ENCODE results near the gene ICE1. TPM values are rescaled to one million over a fixed set of nuclear protein-coding genes. Genes with fewer than 3 reads are reported as not detected.
"Not testable (repeated sequence)": the region's sequence is repeated elsewhere in the genome, so short reads cannot be mapped to it uniquely, and the experiment has no call there.

ICE1 gene
- total RNA-seq, 1 donor from 2014 or later = 37.8 TPM

GRCh38 chr5:5384660-5385330, 37.7 kb upstream of the ICE1 start:
- TF ChIP-seq CTCF (conservative IDR thresholded peaks at IDR 0.05) = no peak
- H3K9me3 Mint-ChIP-seq = no peaks in the 10 kb centered on the region
- H3K36me3 Mint-ChIP-seq = peaks cover 4% of the 10 kb centered on the region
- no peak for DNase-seq (ENCODE audit: extremely low spot score, unreplicated experiment)
- H3K27me3 Mint-ChIP-seq = peaks cover 13% of the 10 kb centered on the region
- peaks cover 15% of the 10 kb centered on the region for H3K4me1 Mint-ChIP-seq (ENCODE audit: unreplicated experiment)
- H3K4me3 Mint-ChIP-seq = no peak overlapping the region
- H3K27ac Mint-ChIP-seq = no peak overlapping the region

- Mint-ChIP-seq H3K9me3 (no peaks in the 10 kb centered on the region), H3K27ac (no peak overlapping the region)
- TF ChIP-seq CTCF (conservative IDR thresholded peaks at IDR 0.05) = no peak
Measured at GRCh38 chr5:5385331-5385662, 37.2 kb upstream of the ICE1 start.

GRCh38 chr5:5386329-5386728, 36.1 kb upstream of the ICE1 start:
- TF ChIP-seq CTCF (conservative IDR thresholded peaks at IDR 0.05) = no peak
- no peak overlapping the region for H3K4me3 Mint-ChIP-seq
- no peaks in the 10 kb centered on the region for H3K9me3 Mint-ChIP-seq
- no peak overlapping the region for H3K27ac Mint-ChIP-seq
- H3K27me3 Mint-ChIP-seq = peaks cover 13% of the 10 kb centered on the region
- H3K36me3 Mint-ChIP-seq = peaks cover 4% of the 10 kb centered on the region
- H3K4me1 Mint-ChIP-seq (ENCODE audit: unreplicated experiment) = peaks cover 10% of the 10 kb centered on the region
- DNase-seq (ENCODE audit: extremely low spot score, unreplicated experiment) = no peak

More at GRCh38 chr5:5385331-5385662, 37.2 kb upstream of the ICE1 start:
- no peak overlapping the region for H3K4me3 Mint-ChIP-seq
- H3K36me3 Mint-ChIP-seq = peaks cover 4% of the 10 kb centered on the region
- DNase-seq (ENCODE audit: extremely low spot score, unreplicated experiment) = no peak
- peaks cover 14% of the 10 kb centered on the region for H3K4me1 Mint-ChIP-seq (ENCODE audit: unreplicated experiment)
- H3K27me3 Mint-ChIP-seq = peaks cover 13% of the 10 kb centered on the region

GRCh38 chr5:5387192-5387591, 35.3 kb upstream of the ICE1 start:
- Mint-ChIP-seq H3K27me3 (peaks cover 7% of the 10 kb centered on the region), H3K4me1 (ENCODE audit: unreplicated experiment) (peaks cover 10% of the 10 kb centered on the region), H3K4me3 (no peak overlapping the region), H3K9me3 (no peaks in the 10 kb centered on the region), H3K27ac (no peak overlapping the region), H3K36me3 (no peaks in the 10 kb centered on the region)
- DNase-seq (ENCODE audit: extremely low spot score, unreplicated experiment) = no peak
- no peak for TF ChIP-seq CTCF (conservative IDR thresholded peaks at IDR 0.05)

- TF ChIP-seq CTCF (conservative IDR thresholded peaks at IDR 0.05) = no peak
- no peak for DNase-seq (ENCODE audit: extremely low spot score, unreplicated experiment)
- Mint-ChIP-seq H3K27me3 (peaks cover 6% of the 10 kb centered on the region), H3K36me3 (no peaks in the 10 kb centered on the region), H3K4me3 (no peak overlapping the region), H3K27ac (no peak overlapping the region), H3K9me3 (no peaks in the 10 kb centered on the region), H3K4me1 (ENCODE audit: unreplicated experiment) (peaks cover 10% of the 10 kb centered on the region)
Measured at GRCh38 chr5:5387777-5388176, 34.7 kb upstream of the ICE1 start.

- not testable (repeated sequence) for H3K27me3 Mint-ChIP-seq; H3K36me3 Mint-ChIP-seq; H3K4me1 Mint-ChIP-seq (ENCODE audit: unreplicated experiment); H3K4me3 Mint-ChIP-seq; H3K27ac Mint-ChIP-seq; DNase-seq (ENCODE audit: extremely low spot score, unreplicated experiment); H3K9me3 Mint-ChIP-seq
Measured at GRCh38 chr5:5390121-5390869, 32.2 kb upstream of the ICE1 start.

GRCh38 chr5:5392504-5392903, 30.0 kb upstream of the ICE1 start:
- H3K4me3 Mint-ChIP-seq; H3K4me1 Mint-ChIP-seq (ENCODE audit: unreplicated experiment); H3K36me3 Mint-ChIP-seq; H3K27me3 Mint-ChIP-seq; DNase-seq (ENCODE audit: extremely low spot score, unreplicated experiment); H3K9me3 Mint-ChIP-seq; H3K27ac Mint-ChIP-seq: not testable (repeated sequence)
